HepG2 (cell line): Measurements from ENCODE around the gene TCFL5. TPM values are rescaled to one million over a fixed set of nuclear protein-coding genes. Genes with fewer than 3 reads are reported as not detected.

Source experiments
- AGO1 ChIP-seq: fragments of 200-400 bp; formaldehyde crosslinking; IDR thresholded peaks from 2 replicates; pipeline ENCODE4 v1.6.1; 2017; ENCODE audit warnings: mild to moderate bottlenecking, low read depth, low read length, moderate library complexity; ENCODE audit not compliant: poor library complexity, severe bottlenecking
- ATF2 ChIP-seq: sonication (generic); formaldehyde crosslinking; IDR thresholded peaks from 2 replicates; pipeline ENCODE4 v1.4.0; 2020; ENCODE audit warnings: missing genetic modification reagents
- CBX1 ChIP-seq: IDR thresholded peaks from one replicate; pipeline ENCODE4 v1.6.1; 2016; ENCODE audit warnings: antibody characterized with exemption, low read depth
- CEBPG ChIP-seq: IDR thresholded peaks from 2 replicates; pipeline ENCODE4 v1.6.1; 2016
- E2F2 ChIP-seq: sonication (generic); formaldehyde crosslinking; IDR thresholded peaks from 2 replicates; pipeline ENCODE4 v1.4.0; 2020; ENCODE audit warnings: missing genetic modification reagents, borderline replicate concordance
- EED ChIP-seq: sonication (generic); formaldehyde crosslinking; IDR thresholded peaks from 2 replicates; pipeline ENCODE4 v1.5.0; 2020; ENCODE audit warnings: mild to moderate bottlenecking, missing genetic modification reagents
- FOXK2 ChIP-seq: fragments of 450-650 bp; IDR thresholded peaks from 2 replicates; pipeline ENCODE4 v1.6.1; 2016
- GPN1 ChIP-seq: sonication (generic); formaldehyde crosslinking; IDR thresholded peaks from 2 replicates; pipeline ENCODE4 v1.5.1; 2020; ENCODE audit warnings: missing genetic modification reagents, borderline replicate concordance
- GRHL1 ChIP-seq: sonication (generic); formaldehyde crosslinking; conservative IDR thresholded peaks from 2 replicates; pipeline ENCODE4 v1.8.0; 2022; ENCODE audit warnings: missing genetic modification reagents
- KMT2B ChIP-seq: IDR thresholded peaks from 2 replicates; pipeline ENCODE4 v1.6.1; 2016; ENCODE audit warnings: missing genetic modification reagents, missing compliant biosample characterization
- MXD1 ChIP-seq: sonication (generic); formaldehyde crosslinking; IDR thresholded peaks from 2 replicates; pipeline ENCODE4 v1.4.0; 2020; ENCODE audit warnings: mild to moderate bottlenecking, missing genetic modification reagents
- NR1H2 ChIP-seq: sonication (generic); formaldehyde crosslinking; IDR thresholded peaks from 2 replicates; pipeline ENCODE4 v1.8.1; 2022; ENCODE audit warnings: low read depth, missing genetic modification reagents, borderline replicate concordance
- PCBP1 ChIP-seq: fragments of 200-400 bp; formaldehyde crosslinking; IDR thresholded peaks from 2 replicates; pipeline ENCODE4 v1.6.1; 2017; ENCODE audit warnings: mild to moderate bottlenecking, low read depth, low read length, borderline replicate concordance
- POGZ ChIP-seq: sonication (generic); formaldehyde crosslinking; IDR thresholded peaks from 2 replicates; pipeline ENCODE4 v1.4.0; 2020; ENCODE audit warnings: mild to moderate bottlenecking, missing genetic modification reagents
- PRPF4 ChIP-seq: fragments of 200-400 bp; formaldehyde crosslinking; IDR thresholded peaks from 2 replicates; pipeline ENCODE4 v1.6.1; 2016; ENCODE audit warnings: low read length, low read depth; ENCODE audit not compliant: poor library complexity, severe bottlenecking
- SMC3 ChIP-seq: IDR thresholded peaks from 2 replicates; pipeline ENCODE4 v1.6.1; 2011; ENCODE audit warnings: low read length, improper control_type of control experiment
- THAP7 ChIP-seq: sonication (generic); formaldehyde crosslinking; IDR thresholded peaks from 2 replicates; pipeline ENCODE4 v1.8.1; 2023; ENCODE audit warnings: mild to moderate bottlenecking, missing genetic modification reagents
- ZBTB1 ChIP-seq: sonication (generic); formaldehyde crosslinking; IDR thresholded peaks from 2 replicates; pipeline ENCODE4 v1.4.0; 2020; ENCODE audit warnings: missing genetic modification reagents, borderline replicate concordance
- ZNF276 ChIP-seq: sonication (generic); formaldehyde crosslinking; IDR thresholded peaks from 2 replicates; pipeline ENCODE4 v1.4.0; 2020; ENCODE audit warnings: mild to moderate bottlenecking, low read depth, missing genetic modification reagents
- ZNF781 ChIP-seq: sonication (generic); formaldehyde crosslinking; IDR thresholded peaks from 2 replicates; pipeline ENCODE4 v1.5.1; 2020; ENCODE audit warnings: borderline replicate concordance, mild to moderate bottlenecking, missing genetic modification reagents; ENCODE audit errors: not compliant biosample characterization
- ZNF841 ChIP-seq: sonication (generic); formaldehyde crosslinking; IDR thresholded peaks from 2 replicates; pipeline ENCODE4 v1.8.1; 2023; ENCODE audit warnings: missing genetic modification reagents, borderline replicate concordance
- ZSCAN29 ChIP-seq: sonication (generic); formaldehyde crosslinking; conservative IDR thresholded peaks from 2 replicates; pipeline ENCODE4 v1.4.0; 2020; ENCODE audit warnings: mild to moderate bottlenecking, missing genetic modification reagents
- polyA plus RNA-seq, 8 experiments: library from polyadenylated mRNA; depleted of rRNA in 3 of 8; stranded (reverse) in 7 of 8; unstranded in 1 of 8; fragments of >200 nt; fragmentation: Illumina TruSeq in 4 of 8; extraction: Trizol in 4 of 8; gene quantifications; 2 replicates each; pipeline versions ENCODE4 v1.2.1 to v1.2.3, GENCODE V29; 2011 to 2016; ENCODE audit warnings: low read depth in 4 of 8, missing spikeins in 1 of 8, mixed read lengths in 1 of 8; ENCODE audit not compliant: insufficient read depth in 1 of 8
- total RNA-seq, 5 experiments: library from RNA; depleted of rRNA; stranded (reverse); fragments of >200 nt; fragmentation: Illumina TruSeq; extraction: Trizol; gene quantifications; 2 replicates each; pipeline ENCODE4 v1.2.3, GENCODE V29; 2016; ENCODE audit warnings: low read depth in 1 of 5

TCFL5 gene
- total and polyA plus RNA-seq, 2 of the 13 experiments (the other 11 are each of a cell fraction or from before 2014, with no cell fraction given): 14.8 to 20.0 TPM

- TF ChIP-seq E2F2 (CRISPR knock-in tag): no peak
- TF ChIP-seq GRHL1 (CRISPR knock-in tag): no peak
- TF ChIP-seq CBX1: no peak
- no peak for TF ChIP-seq FOXK2
- no peak for TF ChIP-seq CEBPG (CRISPR knock-in tag)
- TF ChIP-seq ZNF841 (CRISPR knock-in tag): no peak
- TF ChIP-seq EED: no peak
- TF ChIP-seq ZNF276 (CRISPR knock-in tag): no peak
- TF ChIP-seq MXD1: no peak
- TF ChIP-seq PCBP1: peak; percentile 68; the same call in 1 of the 2 replicates
- TF ChIP-seq NR1H2 (CRISPR knock-in tag): no peak; the same call in 1 of the 2 replicates
- no peak for TF ChIP-seq PRPF4
- TF ChIP-seq ZNF781 (CRISPR knock-in tag): no peak
- TF ChIP-seq GPN1 (CRISPR knock-in tag): no peak
- no peak for TF ChIP-seq SMC3
- no peak for TF ChIP-seq POGZ (CRISPR knock-in tag)
- no peak for TF ChIP-seq ZBTB1
- TF ChIP-seq AGO1: peak; percentile 77
- TF ChIP-seq THAP7: no peak
- no peak for TF ChIP-seq KMT2B (CRISPR knock-in tag)
- TF ChIP-seq ZSCAN29 (CRISPR knock-in tag): no peak
- TF ChIP-seq ATF2 (CRISPR knock-in tag): no peak
These were observed 54.0 kb downstream of the TCFL5 start (continued) for GRCh38 chr20:62807444-62808210.
